ENCODE results near the gene C18orf63. TPM values are rescaled to one million over a fixed set of nuclear protein-coding genes. Genes with fewer than 3 reads are reported as not detected.
A peak's percentile ranks its signal among the peaks of the same experiment; 100 is the strongest.

C18orf63 gene
- total and polyA plus RNA-seq, 2 of the 4 experiments (the other 2 are of a cell fraction) = not detected

- Histone ChIP-seq H2BK20ac (ENCODE audit: low read depth, low read length) (0 out of 2 replicates have a peak overlapping the region, but pooled peaks have one; percentile 39), H2AK9ac (replicated peaks; ENCODE audit: low read depth, low read length, poor library complexity) (no peak overlapping the region), H4K91ac (ENCODE audit: insufficient read depth, low read depth, low read length) (peak overlapping the region; percentile 13; the same call in 1 of the 2 replicates), H4K8ac (ENCODE audit: low read depth in 2 of 2, low read length in 2 of 2) (no peak overlapping the region), H3K79me1 (ENCODE audit: low read depth in 1 of 2, low read length in 2 of 2) (no peaks in the 10 kb centered on the region), H3K4me3 (ENCODE audit: insufficient read depth, low read depth, low read length) (no peak overlapping the region), H3K27me3 (ENCODE audit: control insufficient read depth, insufficient read depth, low read length) (no peaks in the 10 kb centered on the region; the same call in 1 of the 2 replicates), H2BK120ac (ENCODE audit: low read depth, low read length) (0 out of 2 replicates have a peak overlapping the region, but pooled peaks have one; percentile 10), H4K20me1 (ENCODE audit: insufficient read depth, low read length) (no peaks in the 10 kb centered on the region), H2AFZ (replicated peaks; ENCODE audit: low read length, poor library complexity) (no peak overlapping the region), H3K9me3 (ENCODE audit: control insufficient read depth, insufficient read depth, low read length) (no peaks in the 10 kb centered on the region; the same call in 1 of the 2 replicates), H2BK15ac (ENCODE audit: low read depth, low read length) (no peak overlapping the region; the same call in 2 of the 3 replicates), H3K27ac (ENCODE audit: insufficient read depth, low read length) (no peak overlapping the region), H3K9me1 (ENCODE audit: insufficient read depth, low read length) (no peaks in the 10 kb centered on the region; the same call in 1 of the 2 replicates), H3K18ac (ENCODE audit: low read depth, low read length) (no peak overlapping the region), H2BK5ac (ENCODE audit: low read depth, low read length, poor library complexity, severe bottlenecking) (no peak overlapping the region), H3K36me3 (ENCODE audit: control insufficient read depth, insufficient read depth, low read length) (no peaks in the 10 kb centered on the region), H3K4ac (ENCODE audit: low read depth, low read length) (peak overlapping the region; percentile 59; the same call in 1 of the 2 replicates), H3K14ac (replicated peaks; ENCODE audit: low read depth, low read length) (no peak overlapping the region), H4K5ac (ENCODE audit: low read depth, low read length) (no peak overlapping the region), H3K56ac (ENCODE audit: extremely low read depth, insufficient read depth, low read length) (no peak overlapping the region), H3K23ac (ENCODE audit: low read depth, low read length) (no peak overlapping the region), H3K4me1 (ENCODE audit: control insufficient read depth, insufficient read depth, low read length) (peaks cover 5% of the 10 kb centered on the region), H3K4me2 (ENCODE audit: low read depth, low read length) (no peak overlapping the region), H2AK5ac (ENCODE audit: low read depth, low read length) (peak overlapping the region; percentile 35; the same call in 1 of the 2 replicates), H3K9ac (ENCODE audit: low read depth, low read length) (no peak overlapping the region)
- in situ Hi-C loops (cut with MboI; ENCODE audit: low sequenced_read_pairs) (no loop called here), intact Hi-C loops (cut with micrococcal nuclease) (loop anchor here (5.0 kb wide), 1 partner anchor 63 kb away; no protein-coding TSS in a partner anchor), dilution Hi-C loops (cut with HindIII; ENCODE audit: low sequenced_read_pairs, unreplicated experiment) (no loop called here)
- no peak for TF ChIP-seq RAD21 (IDR thresholded peaks at IDR 0.05; ENCODE audit: low read length)
- TF ChIP-seq POLR2A (IDR thresholded peaks at IDR 0.05; ENCODE audit: low read depth, low read length) = no peak
- TF ChIP-seq SMC3 (IDR thresholded peaks at IDR 0.05; ENCODE audit: low read depth, low read length) = no peak
- TF ChIP-seq CHD1 (IDR thresholded peaks at IDR 0.05; ENCODE audit: low read depth, low read length) = no peak
- no peak for TF ChIP-seq BHLHE40 (IDR thresholded peaks at IDR 0.05; ENCODE audit: low read depth, low read length)
- TF ChIP-seq, protein P1, sequence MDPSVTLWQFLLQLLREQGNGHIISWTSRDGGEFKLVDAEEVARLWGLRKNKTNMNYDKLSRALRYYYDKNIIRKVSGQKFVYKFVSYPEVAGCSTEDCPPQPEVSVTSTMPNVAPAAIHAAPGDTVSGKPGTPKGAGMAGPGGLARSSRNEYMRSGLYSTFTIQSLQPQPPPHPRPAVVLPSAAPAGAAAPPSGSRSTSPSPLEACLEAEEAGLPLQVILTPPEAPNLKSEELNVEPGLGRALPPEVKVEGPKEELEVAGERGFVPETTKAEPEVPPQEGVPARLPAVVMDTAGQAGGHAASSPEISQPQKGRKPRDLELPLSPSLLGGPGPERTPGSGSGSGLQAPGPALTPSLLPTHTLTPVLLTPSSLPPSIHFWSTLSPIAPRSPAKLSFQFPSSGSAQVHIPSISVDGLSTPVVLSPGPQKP (IDR thresholded peaks at IDR 0.05; ENCODE audit: borderline replicate concordance, low read depth, low read length) = no peak
- no peak for TF ChIP-seq MAFK (IDR thresholded peaks at IDR 0.05; ENCODE audit: low read depth, low read length)
- no peak for TF ChIP-seq CEBPB (IDR thresholded peaks at IDR 0.05; ENCODE audit: low read depth, low read length)
- no peak for TF ChIP-seq MXI1 (IDR thresholded peaks at IDR 0.05; ENCODE audit: borderline replicate concordance, low read depth, low read length)
- TF ChIP-seq RFX5 (IDR thresholded peaks at IDR 0.05; ENCODE audit: low read depth, low read length) = no peak
- no peak for TF ChIP-seq CTCF (conservative IDR thresholded peaks at IDR 0.05; ENCODE audit: low read depth, low read length)
- no TSS peak for BruUV-seq (replicated peaks)
- WGBS, 2 experiments (ENCODE audit: extremely low coverage in 2 of 2, insufficient read length in 1 of 2) = 88 to 100% methylated on average over 4 to 16 of the region's 22 CpGs
- no peak for ATAC-seq (ENCODE audit: low read depth)
- ChIA-PET POLR2A (ENCODE audit: unreplicated experiment) (no interaction called here), CTCF (no interaction called here)
- no peak for DNase-seq
Observed at GRCh38 chr18:74314759-74315463, 728 bp upstream of the C18orf63 start.

All from IMR-90 (cell line).